GM18861 (cell line): Measurements from ENCODE around the gene PLAA.

ENCODE experiments used
- ATAC-seq: cut with Tn5 transposase; IDR thresholded peaks from one replicate; pipeline ENCODE4 v1.9.1; 2021; ENCODE audit not compliant: unreplicated experiment

Gene PLAA

GRCh38 chr9:26946753-26947727 is at the start of gene PLAA:
Gene PLAA (minus strand): TSS chr9:26947242. CDS start chr9:26947045, 197 bp downstream.
- peak; percentile 98 for ATAC-seq

GRCh38 chr9:26995810-26996209 is 48.8 kb upstream of the PLAA start:
- no peak for ATAC-seq

- peak; percentile 75 for ATAC-seq
These were observed 36.3 kb upstream of the PLAA start for GRCh38 chr9:26983340-26983739.

- ATAC-seq = no peak
These were observed 29.0 kb upstream of the PLAA start for GRCh38 chr9:26975728-26976707.

GRCh38 chr9:26974927-26975326 is 27.9 kb upstream of the PLAA start:
- no peak for ATAC-seq

GRCh38 chr9:26973989-26974388 is 26.9 kb upstream of the PLAA start:
- no peak for ATAC-seq

GRCh38 chr9:26971721-26972120 is 24.7 kb upstream of the PLAA start:
- no peak for ATAC-seq

GRCh38 chr9:26956860-26957233 is 9.8 kb upstream of the PLAA start:
- ATAC-seq = no peak

- ATAC-seq = peak; percentile 97
These were observed 9.1 kb upstream of the PLAA start, which contains the start of gene IFT74 for GRCh38 chr9:26955921-26956859. Gene IFT74 (plus strand): TSS chr9:26956412. CDS start chr9:26961968, 5,556 bp downstream.

GRCh38 chr9:26955222-26955903 is 8.3 kb upstream of the PLAA start:
- peak; percentile 27 for ATAC-seq

- peak; percentile 32 for ATAC-seq
These were observed 7.0 kb upstream of the PLAA start for GRCh38 chr9:26954050-26954508.

- no peak for ATAC-seq
These were observed 4.8 kb upstream of the PLAA start for GRCh38 chr9:26951794-26952193.

GRCh38 chr9:26950521-26950920 is 3.5 kb upstream of the PLAA start:
- no peak for ATAC-seq

GRCh38 chr9:26949637-26950069 is 2.6 kb upstream of the PLAA start:
- ATAC-seq = no peak

GRCh38 chr9:26947736-26948135 is 694 bp upstream of the PLAA start:
- no peak for ATAC-seq

- ATAC-seq = no peak
These were observed 1.5 kb downstream of the PLAA start for GRCh38 chr9:26945591-26945990.

GRCh38 chr9:26940779-26941178 is 6.3 kb downstream of the PLAA start:
- no peak for ATAC-seq

- no peak for ATAC-seq
These were observed 6.9 kb downstream of the PLAA start for GRCh38 chr9:26939955-26940711.
